ENCODE results near the gene COL5A1.

GRCh38 chr9:134594078-134594941 is 47.3 kb upstream of the COL5A1 start:
- TF ChIP-seq CTCF (IDR thresholded peaks at IDR 0.05), result no peak
- no peak for TF ChIP-seq POLR2A (IDR thresholded peaks at IDR 0.05)

Data from Peyer's patch (tissue), 4 donors.